Gastrocnemius medialis (tissue), 4 donors: ENCODE results near the gene GALR1.

Experiments
- POLR2A ChIP-seq, 2 donors: fragments of 450-650 bp; IDR thresholded peaks; one replicate each; pipeline ENCODE4 v1.6.1; 2017; ENCODE audit warnings: antibody characterized with exemption in 2 of 2, mild to moderate bottlenecking in 2 of 2, moderate library complexity in 2 of 2
- TF ChIP-seq, protein P1 (sequence below), 5 experiments: fragments of 450-650 bp in 3 of 5; fragments of 200-600 bp in 2 of 5; sonication (generic) in 2 of 5; IDR thresholded peaks in 4 of 5; conservative IDR thresholded peaks in 1 of 5; 1 replicate in 4 of 5; 2 replicates in 1 of 5; pipeline ENCODE4 v1.5.1; 2016 to 2019; ENCODE audit warnings: antibody characterized with exemption in 5 of 5, mild to moderate bottlenecking in 3 of 5, moderate library complexity in 3 of 5

GRCh38 chr18:77262643-77263465 is 13.2 kb downstream of the GALR1 start:
- TF ChIP-seq, protein P1, sequence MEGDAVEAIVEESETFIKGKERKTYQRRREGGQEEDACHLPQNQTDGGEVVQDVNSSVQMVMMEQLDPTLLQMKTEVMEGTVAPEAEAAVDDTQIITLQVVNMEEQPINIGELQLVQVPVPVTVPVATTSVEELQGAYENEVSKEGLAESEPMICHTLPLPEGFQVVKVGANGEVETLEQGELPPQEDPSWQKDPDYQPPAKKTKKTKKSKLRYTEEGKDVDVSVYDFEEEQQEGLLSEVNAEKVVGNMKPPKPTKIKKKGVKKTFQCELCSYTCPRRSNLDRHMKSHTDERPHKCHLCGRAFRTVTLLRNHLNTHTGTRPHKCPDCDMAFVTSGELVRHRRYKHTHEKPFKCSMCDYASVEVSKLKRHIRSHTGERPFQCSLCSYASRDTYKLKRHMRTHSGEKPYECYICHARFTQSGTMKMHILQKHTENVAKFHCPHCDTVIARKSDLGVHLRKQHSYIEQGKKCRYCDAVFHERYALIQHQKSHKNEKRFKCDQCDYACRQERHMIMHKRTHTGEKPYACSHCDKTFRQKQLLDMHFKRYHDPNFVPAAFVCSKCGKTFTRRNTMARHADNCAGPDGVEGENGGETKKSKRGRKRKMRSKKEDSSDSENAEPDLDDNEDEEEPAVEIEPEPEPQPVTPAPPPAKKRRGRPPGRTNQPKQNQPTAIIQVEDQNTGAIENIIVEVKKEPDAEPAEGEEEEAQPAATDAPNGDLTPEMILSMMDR (IDR thresholded peaks at IDR 0.05 in 4 of 5, conservative IDR thresholded peaks at IDR 0.05 in 1 of 5) = no peak
- no peak for TF ChIP-seq POLR2A (IDR thresholded peaks at IDR 0.05)
